ENCODE results near the gene OR8A1. TPM values are rescaled to one million over a fixed set of nuclear protein-coding genes. Genes with fewer than 3 reads are reported as not detected.

Gene OR8A1
- total RNA-seq, 1 experiment from 2014 or later = not detected

DNA sequence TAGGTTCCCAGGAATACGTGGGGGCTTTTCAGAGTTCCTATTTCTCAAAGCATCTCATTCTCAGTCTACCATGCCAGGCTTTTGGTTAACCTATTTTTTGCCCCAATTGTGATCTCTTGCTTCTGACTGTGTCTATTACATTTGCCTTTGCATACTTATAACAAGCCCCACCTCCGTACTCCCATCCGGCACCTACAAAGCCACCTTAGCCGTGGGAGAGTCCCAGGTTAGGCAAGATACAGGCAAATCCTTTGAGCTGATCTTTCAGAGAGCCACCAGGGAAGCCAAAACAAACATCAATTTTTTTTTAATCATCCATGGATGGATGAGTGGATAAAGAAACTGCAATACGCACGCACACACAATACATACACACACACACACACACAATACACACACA lies 22.8 kb downstream of the OR8A1 start:
- no peak for DNase-seq (ENCODE audit: low read depth)

DNA sequence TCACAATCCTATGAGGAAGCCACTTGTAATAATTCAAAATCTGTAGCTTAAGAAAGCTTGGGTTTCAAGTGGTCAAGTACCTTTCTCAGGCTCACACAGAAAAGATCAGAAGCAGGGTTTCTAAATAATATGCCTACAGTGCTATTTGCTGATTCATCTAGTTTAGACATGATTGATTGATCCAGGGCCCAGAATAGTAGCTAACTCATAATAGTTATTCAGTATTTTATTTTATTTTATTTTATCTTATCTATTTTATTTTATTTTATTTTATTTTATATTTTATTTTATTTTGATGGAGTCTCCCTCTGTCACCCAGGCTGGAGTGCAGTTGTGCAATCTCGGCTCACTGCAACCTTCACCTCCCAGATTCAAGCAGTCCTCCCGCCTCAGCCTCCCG lies 25.5 kb downstream of the OR8A1 start:
- no peak for DNase-seq (ENCODE audit: low read depth)

DNA sequence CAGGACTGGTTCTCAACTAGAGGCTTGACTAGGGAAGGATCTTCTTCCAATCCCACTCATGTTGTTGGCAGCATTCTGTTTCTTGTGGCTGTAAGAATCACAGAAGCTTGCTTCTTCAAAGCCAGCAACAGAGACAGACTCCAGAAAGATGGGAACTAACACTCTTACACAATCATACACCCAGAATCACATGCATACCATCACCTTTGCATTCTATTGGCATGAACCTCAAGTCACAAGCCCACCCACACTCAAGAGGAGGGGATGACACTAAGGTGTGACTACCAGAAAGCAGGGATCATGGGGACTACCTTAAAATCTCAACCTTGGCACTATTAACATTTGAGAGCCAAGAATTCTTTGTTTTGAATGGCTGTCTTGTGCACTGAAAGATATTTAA lies 27.8 kb downstream of the OR8A1 start:
- no peak for DNase-seq (ENCODE audit: low read depth)

DNA sequence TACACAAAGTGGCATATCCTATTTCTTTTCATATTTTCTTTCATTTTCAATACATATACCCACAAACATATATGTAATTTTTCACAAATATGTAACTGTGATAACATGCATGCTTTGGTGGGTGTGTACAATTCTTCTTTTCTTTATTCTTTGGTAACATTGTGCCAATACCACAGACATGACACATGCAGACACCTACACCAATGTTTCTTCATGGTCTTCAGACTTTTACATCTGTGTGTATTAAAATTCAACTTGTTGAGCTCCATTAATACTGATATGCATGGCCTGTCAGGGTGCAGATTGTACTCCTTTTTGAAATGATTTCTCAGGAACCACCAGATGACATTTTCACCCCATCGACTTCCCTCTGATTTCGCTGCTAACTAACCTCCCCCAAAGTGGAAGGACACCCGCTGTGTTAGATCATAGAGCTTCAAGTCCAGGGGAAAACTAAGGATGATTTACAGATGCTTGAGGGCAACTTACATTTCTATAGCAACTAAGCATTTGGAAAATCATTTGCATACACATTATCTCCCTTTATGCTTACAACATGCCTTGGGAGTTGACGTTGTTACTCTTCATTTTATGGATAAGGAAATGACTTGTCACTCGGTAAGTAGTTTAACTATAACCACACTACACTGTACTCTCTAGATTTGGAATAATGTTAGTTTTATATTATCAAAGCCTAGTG lies 31.0 kb downstream of the OR8A1 start:
- no peak for DNase-seq (ENCODE audit: low read depth)

DNA sequence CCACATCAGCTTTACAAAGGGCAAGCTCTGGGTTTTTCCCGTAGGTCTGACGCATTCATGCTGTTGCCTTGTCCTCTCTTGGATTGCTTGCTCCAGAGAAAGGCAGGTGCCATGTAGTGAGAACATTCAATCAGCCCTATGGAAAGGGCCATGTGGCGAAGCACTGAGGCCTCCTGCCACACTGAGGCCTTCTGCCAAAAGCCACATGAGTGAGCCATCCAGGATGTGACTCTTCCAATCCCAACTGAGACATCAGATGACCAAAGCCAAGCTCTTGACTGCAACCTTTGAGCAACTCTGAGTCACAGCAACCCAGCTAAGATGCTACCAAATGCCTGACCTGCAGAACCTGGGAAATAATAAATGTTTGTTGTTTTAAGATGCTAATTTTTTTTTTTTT lies 32.4 kb downstream of the OR8A1 start:
- DNase-seq (ENCODE audit: low read depth) = peak; percentile 99

DNA sequence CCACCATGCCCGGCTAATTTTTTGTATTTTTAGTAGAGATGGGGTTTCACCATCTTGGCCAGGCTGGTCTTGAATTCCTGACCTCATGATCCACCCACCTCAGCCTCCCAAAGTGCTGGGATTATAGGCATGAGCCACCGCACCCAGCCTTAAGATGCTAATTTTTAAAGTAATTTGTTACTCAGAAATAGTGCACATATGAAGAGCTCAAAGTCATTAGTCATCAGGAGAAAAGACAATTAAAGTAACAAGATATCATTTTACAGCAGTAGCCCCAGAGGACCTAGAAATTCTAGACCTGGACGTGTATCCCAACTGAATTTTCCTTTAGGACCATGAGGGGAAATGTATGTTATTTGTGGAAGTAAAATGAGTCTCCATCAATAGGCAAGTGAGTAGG lies 32.9 kb downstream of the OR8A1 start:
- DNase-seq (ENCODE audit: low read depth) = peak; percentile 73

DNA sequence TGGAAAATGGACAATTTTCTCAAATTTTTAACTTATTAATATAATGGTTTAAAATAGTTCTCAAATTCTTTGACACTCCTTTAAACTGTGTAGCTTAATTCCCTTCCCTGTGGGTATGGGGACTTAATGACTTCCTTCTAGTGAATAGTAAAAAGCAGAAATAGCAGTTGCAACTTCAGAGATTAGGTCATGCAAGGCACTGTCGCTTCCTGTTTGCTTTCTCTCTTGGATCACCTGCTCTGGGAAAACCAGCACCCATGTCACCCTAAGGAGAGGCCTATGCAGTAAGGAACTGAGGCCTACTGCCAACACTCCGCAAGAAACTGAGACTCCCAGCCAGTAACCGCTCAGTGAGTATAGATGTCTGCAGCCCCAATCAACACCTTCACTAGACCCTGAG lies 35.9 kb downstream of the OR8A1 start:
- DNase-seq (ENCODE audit: low read depth) = no peak

DNA sequence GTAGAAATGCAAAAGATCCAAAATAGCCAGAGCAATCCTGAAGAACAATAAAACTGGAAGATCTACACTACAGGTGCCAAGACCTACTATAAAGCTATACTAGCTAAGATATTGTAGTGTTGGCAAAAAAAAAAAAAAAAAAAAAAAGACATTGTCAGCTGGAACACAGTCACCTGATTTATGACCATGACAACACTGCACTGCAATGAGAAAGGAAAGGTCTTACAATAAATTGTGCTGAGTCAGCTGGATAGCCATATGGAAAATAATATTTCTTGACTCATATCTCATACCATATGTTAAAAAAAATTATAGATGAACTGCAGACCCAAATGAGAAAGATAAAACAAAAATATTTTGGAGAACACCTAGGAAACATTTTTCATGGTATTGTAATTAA lies 38.4 kb downstream of the OR8A1 start:
- no peak for DNase-seq (ENCODE audit: low read depth)

DNA sequence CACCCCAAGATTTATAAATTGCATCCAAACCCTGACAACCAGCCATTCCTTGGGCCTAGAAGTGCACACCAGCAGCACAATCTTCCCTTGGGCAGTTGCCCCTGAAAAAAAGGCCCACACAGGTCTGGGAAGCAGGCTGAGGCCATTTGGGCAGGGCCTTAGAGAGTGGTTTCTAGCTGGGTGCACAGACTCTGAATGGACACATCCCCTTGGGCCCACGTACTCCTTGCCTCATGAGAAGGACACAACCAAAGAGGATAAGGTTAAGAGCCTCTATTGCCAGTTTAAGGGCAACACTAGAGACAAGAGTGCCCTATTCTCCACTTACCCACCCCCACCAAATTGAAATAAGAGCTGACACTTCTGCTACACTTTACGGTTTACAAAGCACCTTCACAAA lies 40.5 kb downstream of the OR8A1 start:
- DNase-seq (ENCODE audit: low read depth) = no peak

DNA sequence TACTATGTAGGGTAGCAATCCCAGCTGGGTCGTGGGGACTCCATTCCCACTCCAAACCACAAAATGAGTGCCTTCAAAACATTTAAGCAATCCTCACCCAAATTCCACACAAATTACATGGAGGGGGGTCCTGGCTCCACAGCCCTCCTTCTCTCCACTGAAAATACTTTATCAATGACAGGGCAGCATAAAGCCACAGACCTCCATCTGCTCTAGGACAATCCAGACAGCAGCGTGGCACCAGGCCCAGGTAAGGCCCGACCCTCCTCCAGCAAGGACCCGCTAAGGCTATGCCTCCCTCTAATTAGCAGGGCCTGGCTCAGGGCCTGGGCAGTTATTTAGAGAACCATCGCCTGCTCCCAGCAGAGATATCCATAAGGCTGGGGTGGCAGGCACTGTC lies 41.3 kb downstream of the OR8A1 start, which contains the start of gene PANX3:
Gene PANX3 (plus strand): TSS at position 365 of the 400 bp plus-strand sequence. CDS start 129 bp downstream, outside the sequence.
- DNase-seq (ENCODE audit: low read depth) = no peak

DNA sequence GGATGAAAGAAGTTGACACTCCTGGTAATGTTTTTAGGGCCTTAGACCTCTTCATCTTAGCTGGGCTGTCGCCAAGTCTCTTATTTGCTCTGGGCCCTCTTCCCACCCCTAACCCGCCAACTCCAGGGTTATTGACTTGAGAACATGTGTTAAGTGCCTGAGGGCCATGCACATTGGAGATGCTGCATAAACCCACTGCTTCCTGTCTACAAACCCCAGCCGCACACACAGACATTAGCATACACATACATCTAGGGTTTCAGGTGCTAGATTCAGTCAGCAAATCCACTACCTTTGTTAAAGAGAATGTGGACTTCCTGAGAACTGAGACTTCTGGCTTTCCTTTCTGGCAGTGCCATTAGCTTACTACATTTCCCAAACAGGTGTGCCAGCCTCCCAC lies 42.2 kb downstream of the OR8A1 start:
- DNase-seq (ENCODE audit: low read depth) = no peak

DNA sequence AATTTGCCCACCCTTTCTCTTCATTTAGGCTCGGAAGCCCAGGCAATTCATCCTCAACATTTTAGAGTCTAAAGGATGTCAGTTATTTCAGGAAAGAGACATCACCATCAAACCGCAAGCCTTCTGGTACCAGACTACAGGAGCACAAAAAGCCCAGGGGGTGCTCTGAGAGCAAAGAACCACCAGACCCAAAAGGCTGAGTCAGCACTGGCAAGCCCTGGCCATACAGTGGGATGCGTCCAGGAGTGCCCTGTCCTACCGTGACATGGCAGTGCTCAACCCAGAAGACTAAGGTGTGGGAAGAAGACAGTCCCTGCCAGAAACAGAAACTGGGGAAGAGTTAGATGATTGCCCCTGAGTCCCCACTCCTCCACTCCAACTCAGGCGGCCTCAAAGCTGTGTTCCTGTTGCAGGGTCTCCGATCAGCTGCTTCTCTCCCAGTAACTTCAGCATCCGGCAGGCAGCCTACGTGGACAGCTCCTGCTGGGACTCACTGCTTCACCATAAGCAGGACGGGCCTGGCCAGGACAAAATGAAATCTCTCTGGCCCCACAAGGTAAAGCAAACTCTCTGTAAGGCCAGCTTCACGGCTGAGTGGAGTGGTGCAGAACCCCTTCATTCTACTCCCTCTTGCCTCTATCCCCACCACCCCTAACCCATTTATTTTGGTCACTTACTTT lies 42.9 kb downstream of the OR8A1 start:
- no peak for DNase-seq (ENCODE audit: low read depth)

DNA sequence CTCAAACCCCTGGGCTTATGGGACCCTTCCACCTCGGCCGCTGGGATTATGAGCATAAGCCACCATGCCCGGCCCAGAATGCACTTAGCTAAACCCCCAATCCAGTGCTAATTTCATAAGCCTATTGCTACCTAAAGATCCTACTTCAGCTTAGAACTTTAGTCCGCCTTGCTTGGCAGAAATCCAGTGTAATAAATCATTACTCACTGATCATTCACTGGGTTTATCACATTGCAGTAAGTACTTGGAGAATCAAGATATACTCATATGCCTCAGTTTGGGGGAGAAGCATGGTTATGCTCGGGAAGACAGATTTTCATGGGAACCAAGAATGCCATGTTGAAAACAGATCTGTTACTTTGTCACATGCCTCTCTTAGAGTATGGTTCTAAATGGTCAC lies 49.1 kb downstream of the OR8A1 start:
- DNase-seq (ENCODE audit: low read depth) = no peak

Small RNAs within 50 kb of the gene (small RNA-seq; reads per million reads assigned to genes)
- gene OR8A3P = not detected

Other genes starting within 250 kb of the OR8A1 start
- not detected in 2 replicates for gene OR8D2, start 249.8 kb upstream of the OR8A1 start, total RNA-seq (2014; rRNA removed; shearing (Covaris generic))
- gene OR8B2, start 185.5 kb upstream of the OR8A1 start, total RNA-seq (2014; rRNA removed; shearing (Covaris generic)) = not detected in 2 replicates
- gene OR8B3, start 171.0 kb upstream of the OR8A1 start, total RNA-seq (2014; rRNA removed; shearing (Covaris generic)) = not detected in 2 replicates
- gene OR8B4, start 145.1 kb upstream of the OR8A1 start, total RNA-seq (2014; rRNA removed; shearing (Covaris generic)) = not detected in 2 replicates
- not detected in 2 replicates for gene OR8B8, start 124.3 kb upstream of the OR8A1 start, total RNA-seq (2014; rRNA removed; shearing (Covaris generic))
- not detected in 2 replicates for gene OR8B12, start 26.3 kb upstream of the OR8A1 start, total RNA-seq (2014; rRNA removed; shearing (Covaris generic))
- gene PANX3, start 41.4 kb downstream of the OR8A1 start, total RNA-seq (2014; rRNA removed; shearing (Covaris generic)) = not detected in 2 replicates
- gene TBRG1, start 52.9 kb downstream of the OR8A1 start, total RNA-seq (2014; rRNA removed; shearing (Covaris generic)) = 42.9 and 52.7 TPM in 2 replicates
- 4.3 and 5.5 TPM in 2 replicates for gene SIAE, start 103.7 kb downstream of the OR8A1 start, total RNA-seq (2014; rRNA removed; shearing (Covaris generic))
- 17.4 and 17.7 TPM in 2 replicates for gene SPA17, start 103.9 kb downstream of the OR8A1 start, total RNA-seq (2014; rRNA removed; shearing (Covaris generic))
- 9.1 and 17.5 TPM in 2 replicates for gene NRGN, start 169.9 kb downstream of the OR8A1 start, total RNA-seq (2014; rRNA removed; shearing (Covaris generic))
- gene VSIG2, start 182.3 kb downstream of the OR8A1 start, total RNA-seq (2014; rRNA removed; shearing (Covaris generic)) = not detected in 2 replicates
- 0.43 and 0.66 TPM in 2 replicates for gene ESAM, start 192.3 kb downstream of the OR8A1 start, total RNA-seq (2014; rRNA removed; shearing (Covaris generic))
- gene MSANTD2, start 230.4 kb downstream of the OR8A1 start, total RNA-seq (2014; rRNA removed; shearing (Covaris generic)) = 13.7 and 14.5 TPM in 2 replicates